Mucosa of rectum (tissue), 2 donors: ENCODE results near the gene UBAP2.

Experiments
- H3K27ac ChIP-seq, 2 donors: one replicate each; pipeline ENCODE4 v1.7.0; 2013; ENCODE audit warnings: inconsistent platforms in 2 of 2, low read depth in 2 of 2, low read length in 2 of 2
- H3K27me3 ChIP-seq, 2 donors: one replicate each; pipeline ENCODE4 v1.7.0; 2013; ENCODE audit warnings: low read length in 2 of 2; ENCODE audit not compliant: control insufficient read depth in 2 of 2, insufficient read depth in 2 of 2
- H3K36me3 ChIP-seq, 2 donors: one replicate each; pipeline ENCODE4 v1.7.0; 2013; ENCODE audit warnings: low read length in 2 of 2; ENCODE audit not compliant: control insufficient read depth in 2 of 2, insufficient read depth in 2 of 2
- H3K4me1 ChIP-seq, 2 donors: one replicate each; pipeline ENCODE4 v1.7.0; 2013; ENCODE audit warnings: low read length in 2 of 2, mild to moderate bottlenecking in 1 of 2; ENCODE audit not compliant: control insufficient read depth in 2 of 2, insufficient read depth in 2 of 2
- H3K4me3 ChIP-seq, 2 donors: one replicate each; pipeline ENCODE4 v1.7.0; 2013; ENCODE audit warnings: low read length in 2 of 2
- H3K9ac ChIP-seq, 2 donors: one replicate each; pipeline ENCODE4 v1.7.0; 2013; ENCODE audit warnings: low read length in 2 of 2, low read depth in 1 of 2, mild to moderate bottlenecking in 1 of 2
- H3K9me3 ChIP-seq, 2 donors: one replicate each; pipeline ENCODE4 v1.7.0; 2013; ENCODE audit warnings: low read length in 2 of 2; ENCODE audit not compliant: control insufficient read depth in 2 of 2
- donor health status: healthy.
- donor health status: Normal muscosa, but diverticular disease.

Gene UBAP2

GRCh38 chr9:33926746-33927485 is 121.8 kb downstream of the UBAP2 start:
- Histone ChIP-seq H3K9me3 (no peaks in the 10 kb centered on the region), H3K4me3 (no peak overlapping the region), H3K36me3 (peaks cover 80 to 83% of the 10 kb centered on the region in 2 donors), H3K9ac (no peak overlapping the region), H3K4me1 (no peaks in the 10 kb centered on the region), H3K27me3 (no peaks in the 10 kb centered on the region), H3K27ac (no peak overlapping the region)

GRCh38 chr9:33924978-33925797 is 123.5 kb downstream of the UBAP2 start:
- Histone ChIP-seq H3K4me3 (no peak overlapping the region), H3K27me3 (no peaks in the 10 kb centered on the region), H3K9ac (no peak overlapping the region), H3K27ac (no peak overlapping the region), H3K4me1 (no peaks in the 10 kb centered on the region), H3K9me3 (no peaks in the 10 kb centered on the region), H3K36me3 (peaks cover 77 to 89% of the 10 kb centered on the region in 2 donors)

GRCh38 chr9:33923998-33924701 is 124.5 kb downstream of the UBAP2 start:
- no peaks in the 10 kb centered on the region for H3K9me3 ChIP-seq
- no peaks in the 10 kb centered on the region for H3K4me1 ChIP-seq
- H3K27me3 ChIP-seq: no peaks in the 10 kb centered on the region
- peaks cover 81 to 88% of the 10 kb centered on the region in 2 donors for H3K36me3 ChIP-seq
- no peak overlapping the region for H3K9ac ChIP-seq
- H3K4me3 ChIP-seq: no peak overlapping the region
- H3K27ac ChIP-seq: no peak overlapping the region

- Histone ChIP-seq H3K9ac (no peak overlapping the region), H3K9me3 (no peaks in the 10 kb centered on the region), H3K27ac (no peak overlapping the region), H3K4me1 (no peaks in the 10 kb centered on the region), H3K4me3 (no peak overlapping the region), H3K36me3 (peaks cover 82 to 88% of the 10 kb centered on the region in 2 donors), H3K27me3 (no peaks in the 10 kb centered on the region)
These were observed 125.6 kb downstream of the UBAP2 start for GRCh38 chr9:33923079-33923478.

GRCh38 chr9:33921967-33922895 is 126.5 kb downstream of the UBAP2 start:
- Histone ChIP-seq H3K36me3 (peaks cover 82 to 86% of the 10 kb centered on the region in 2 donors), H3K9ac (no peak overlapping the region), H3K27me3 (no peaks in the 10 kb centered on the region), H3K4me3 (no peak overlapping the region), H3K9me3 (no peaks in the 10 kb centered on the region), H3K4me1 (no peaks in the 10 kb centered on the region), H3K27ac (no peak overlapping the region)

GRCh38 chr9:33919276-33919897 is 129.3 kb downstream of the UBAP2 start:
- Histone ChIP-seq H3K36me3 (peaks cover 63 to 77% of the 10 kb centered on the region in 2 donors), H3K27ac (no peak overlapping the region), H3K4me1 (no peaks in the 10 kb centered on the region), H3K4me3 (no peak overlapping the region), H3K9me3 (no peaks in the 10 kb centered on the region), H3K9ac (no peak overlapping the region), H3K27me3 (no peaks in the 10 kb centered on the region)

GRCh38 chr9:33917036-33917435 is 131.7 kb downstream of the UBAP2 start:
- Histone ChIP-seq H3K27ac (no peak overlapping the region), H3K9me3 (no peaks in the 10 kb centered on the region), H3K27me3 (no peaks in the 10 kb centered on the region), H3K4me3 (no peak overlapping the region), H3K4me1 (no peaks in the 10 kb centered on the region), H3K9ac (no peak overlapping the region), H3K36me3 (peaks cover 40 to 70% of the 10 kb centered on the region in 2 donors)

GRCh38 chr9:33914887-33915628 is 133.6 kb downstream of the UBAP2 start:
- Histone ChIP-seq H3K27ac (no peak overlapping the region), H3K9me3 (no peaks in the 10 kb centered on the region), H3K36me3 (peaks cover 31 to 52% of the 10 kb centered on the region in 2 donors), H3K27me3 (no peaks in the 10 kb centered on the region), H3K4me1 (no peaks in the 10 kb centered on the region), H3K4me3 (no peak overlapping the region), H3K9ac (no peak overlapping the region)

- Histone ChIP-seq H3K9me3 (no peaks in the 10 kb centered on the region), H3K4me1 (no peaks in the 10 kb centered on the region), H3K9ac (no peak overlapping the region), H3K27ac (no peak overlapping the region), H3K27me3 (no peaks in the 10 kb centered on the region), H3K4me3 (no peak overlapping the region), H3K36me3 (peaks cover 22 to 44% of the 10 kb centered on the region in 2 donors)
These were observed 135.1 kb downstream of the UBAP2 start for GRCh38 chr9:33913541-33913940.
